GDM1 (cell line): ENCODE data around the gene SLC33A1.
"Not testable (repeated sequence)": the region's sequence is repeated elsewhere in the genome, so short reads cannot be mapped to it uniquely, and the experiment has no call there.

ENCODE experiments used
- DNase-seq: peaks from one replicate; lab custom pipeline; 2025; lab: John Stamatoyannopoulos, UW

The SLC33A1 gene

GRCh38 chr3:155854141-155854940 lies at the start of gene SLC33A1:
Gene SLC33A1 (minus strand): TSS chr3:155854427. CDS start chr3:155853997, 430 bp downstream.
- DNase-seq, result peak; percentile 98

DNA sequence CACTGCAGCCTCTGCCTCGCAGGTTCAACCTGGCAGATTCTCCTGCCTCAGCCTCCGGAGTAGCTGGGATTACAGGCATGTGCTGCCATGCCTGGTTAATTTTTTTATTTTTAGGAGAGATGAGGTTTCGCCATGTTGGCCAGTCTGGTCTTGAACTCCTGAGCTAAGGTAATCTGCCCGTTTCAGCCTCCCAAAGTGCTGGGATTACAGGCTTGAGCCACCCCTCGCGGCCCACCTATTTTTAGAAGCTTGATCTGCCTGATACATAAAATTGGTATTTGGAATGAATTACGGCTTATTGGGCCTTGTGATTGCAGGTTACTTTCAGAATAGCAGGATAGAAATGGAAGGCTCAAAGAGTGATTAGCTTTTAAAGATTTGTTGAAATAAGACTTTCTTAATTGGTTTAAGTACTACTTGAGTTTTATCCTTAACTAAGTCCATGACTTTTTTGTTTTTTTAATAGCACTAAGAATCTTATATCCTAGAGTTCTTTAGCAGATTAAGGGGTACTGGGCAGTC lies 41.2 kb upstream of the SLC33A1 start:
- DNase-seq, result no peak

- DNase-seq, result no peak
Measured at GRCh38 chr3:155891321-155891720, 37.1 kb upstream of the SLC33A1 start.

GRCh38 chr3:155890671-155891190 lies 36.5 kb upstream of the SLC33A1 start:
- DNase-seq, result no peak

GRCh38 chr3:155889952-155890351 lies 35.7 kb upstream of the SLC33A1 start:
- DNase-seq, result no peak

DNA sequence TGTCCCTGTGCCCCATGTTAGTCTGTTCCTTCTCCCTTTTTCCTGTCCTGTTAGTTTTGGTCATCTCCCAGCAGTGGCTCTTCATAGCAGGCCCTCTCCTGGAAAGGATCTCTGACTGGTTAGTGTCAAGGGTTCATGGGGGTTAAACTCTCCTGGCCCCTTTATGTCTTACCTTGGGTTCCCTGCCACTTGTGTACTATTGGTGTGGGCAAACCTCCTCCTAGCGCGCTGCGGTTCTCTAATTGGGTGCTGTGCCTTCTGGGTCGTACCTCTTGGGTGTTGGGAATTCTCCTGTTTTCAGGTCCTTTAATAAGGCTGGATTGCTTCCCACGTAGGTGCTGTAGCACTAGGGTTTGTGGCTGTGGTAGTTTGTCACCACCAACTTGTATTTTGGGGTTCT lies 35.0 kb upstream of the SLC33A1 start:
- DNase-seq, result no peak

GRCh38 chr3:155886915-155887314 lies 32.7 kb upstream of the SLC33A1 start:
- DNase-seq, result no peak

- DNase-seq, result not testable (repeated sequence)
Measured at GRCh38 chr3:155886348-155886747, 32.1 kb upstream of the SLC33A1 start.

DNA sequence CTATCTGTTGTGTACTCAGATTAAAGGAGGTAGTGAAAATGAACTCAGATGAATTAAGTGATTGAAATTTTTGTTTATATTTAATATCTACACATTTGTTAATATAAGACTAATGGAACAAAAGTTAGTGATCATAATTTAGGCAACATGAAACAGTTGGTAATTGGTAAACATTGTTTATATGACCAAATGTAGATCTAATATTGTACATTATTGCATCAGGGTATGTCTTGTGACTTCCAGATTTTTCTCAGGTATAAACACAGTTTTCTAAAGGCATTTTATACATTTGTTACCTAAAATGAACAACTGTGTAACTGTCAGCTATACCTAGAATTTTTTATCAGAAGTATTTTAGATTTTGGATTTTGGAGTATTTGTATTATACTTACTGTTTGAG lies 31.1 kb upstream of the SLC33A1 start:
- DNase-seq, result no peak

DNA sequence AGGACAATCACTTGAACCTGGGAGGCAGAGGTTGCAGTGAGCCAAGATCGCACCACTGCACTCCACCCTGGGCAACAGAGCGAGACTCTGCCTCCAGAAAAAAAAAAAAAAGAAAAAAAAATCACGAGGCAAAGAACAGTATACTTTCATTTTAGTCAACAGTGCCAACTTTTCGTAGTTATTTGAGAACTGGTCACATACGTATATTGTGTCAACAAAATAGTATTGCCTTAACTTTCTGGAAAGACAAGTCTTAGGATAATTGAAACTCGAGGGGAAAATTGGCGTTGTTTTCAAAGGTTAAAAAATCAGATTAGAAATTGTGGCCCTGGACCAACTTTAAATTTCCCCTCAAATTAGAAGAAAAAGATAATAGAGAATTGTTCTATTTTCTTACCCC lies 30.1 kb upstream of the SLC33A1 start:
- no peak for DNase-seq

- DNase-seq, result no peak
Measured at GRCh38 chr3:155880286-155880685, 26.1 kb upstream of the SLC33A1 start.

GRCh38 chr3:155876503-155876902 lies 22.3 kb upstream of the SLC33A1 start:
- no peak for DNase-seq

DNA sequence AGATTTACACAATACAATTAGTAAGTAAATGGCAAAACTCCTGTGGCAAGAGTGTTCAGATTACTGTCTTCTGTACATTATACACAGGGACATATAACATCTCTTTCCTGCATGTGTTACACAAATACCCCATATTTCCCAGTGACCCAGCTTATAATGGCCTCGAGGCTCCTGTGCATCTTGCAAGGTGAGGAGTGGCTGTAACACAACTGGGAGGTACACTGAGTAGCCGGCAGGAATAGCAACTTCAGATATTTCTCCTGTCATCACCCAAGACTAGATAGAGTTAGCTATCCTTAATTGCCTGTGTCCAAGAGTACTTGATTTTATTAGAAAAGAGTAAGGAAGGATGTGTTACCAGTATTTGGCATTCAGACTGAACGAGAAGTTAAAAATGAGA lies 21.8 kb upstream of the SLC33A1 start:
- DNase-seq, result no peak

GRCh38 chr3:155872904-155873646 lies 18.8 kb upstream of the SLC33A1 start:
- no peak for DNase-seq

- no peak for DNase-seq
Measured at GRCh38 chr3:155871746-155872158, 17.5 kb upstream of the SLC33A1 start.

DNA sequence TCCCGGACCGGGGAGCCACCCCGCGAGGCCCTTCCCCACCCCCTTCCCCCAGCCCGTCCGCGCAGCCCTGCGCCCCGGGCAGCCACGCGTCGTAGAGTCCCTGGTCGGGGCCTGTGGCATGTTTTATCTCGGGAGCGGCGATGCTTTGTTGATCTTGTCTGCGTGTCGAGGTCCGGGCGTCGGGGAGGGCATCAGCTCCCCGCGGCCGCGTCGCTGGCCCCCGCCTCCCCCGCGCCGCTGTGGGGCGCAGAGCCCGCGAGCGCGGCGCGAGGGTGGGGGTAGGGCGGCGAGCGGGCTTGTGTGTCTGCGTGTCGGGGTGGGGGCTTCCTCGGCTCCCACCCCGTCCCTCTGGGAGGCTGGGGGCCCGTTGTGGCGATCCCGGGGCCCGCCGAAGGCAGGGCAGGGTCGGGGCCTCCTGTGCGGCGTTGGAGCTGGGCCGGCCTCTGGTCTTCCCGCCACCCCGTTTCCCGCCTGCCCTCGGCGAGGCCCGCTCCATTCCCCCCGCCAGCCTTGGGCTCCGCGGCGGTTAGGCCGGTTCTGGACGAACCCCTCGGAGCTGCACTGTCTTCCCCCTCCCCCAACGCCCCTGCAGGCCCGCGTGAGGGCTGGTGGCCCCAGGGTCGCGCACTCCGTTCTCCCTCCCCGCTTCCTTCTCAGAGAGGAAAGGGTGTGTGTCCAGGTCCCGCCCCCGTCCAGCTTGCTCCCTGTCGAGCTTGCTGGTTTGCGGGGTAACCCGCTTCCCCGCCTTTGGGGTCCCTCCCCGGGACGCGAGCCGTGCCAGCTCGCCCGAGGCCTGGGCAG lies 16.9 kb upstream of the SLC33A1 start:
- peak; percentile 46 for DNase-seq

DNA sequence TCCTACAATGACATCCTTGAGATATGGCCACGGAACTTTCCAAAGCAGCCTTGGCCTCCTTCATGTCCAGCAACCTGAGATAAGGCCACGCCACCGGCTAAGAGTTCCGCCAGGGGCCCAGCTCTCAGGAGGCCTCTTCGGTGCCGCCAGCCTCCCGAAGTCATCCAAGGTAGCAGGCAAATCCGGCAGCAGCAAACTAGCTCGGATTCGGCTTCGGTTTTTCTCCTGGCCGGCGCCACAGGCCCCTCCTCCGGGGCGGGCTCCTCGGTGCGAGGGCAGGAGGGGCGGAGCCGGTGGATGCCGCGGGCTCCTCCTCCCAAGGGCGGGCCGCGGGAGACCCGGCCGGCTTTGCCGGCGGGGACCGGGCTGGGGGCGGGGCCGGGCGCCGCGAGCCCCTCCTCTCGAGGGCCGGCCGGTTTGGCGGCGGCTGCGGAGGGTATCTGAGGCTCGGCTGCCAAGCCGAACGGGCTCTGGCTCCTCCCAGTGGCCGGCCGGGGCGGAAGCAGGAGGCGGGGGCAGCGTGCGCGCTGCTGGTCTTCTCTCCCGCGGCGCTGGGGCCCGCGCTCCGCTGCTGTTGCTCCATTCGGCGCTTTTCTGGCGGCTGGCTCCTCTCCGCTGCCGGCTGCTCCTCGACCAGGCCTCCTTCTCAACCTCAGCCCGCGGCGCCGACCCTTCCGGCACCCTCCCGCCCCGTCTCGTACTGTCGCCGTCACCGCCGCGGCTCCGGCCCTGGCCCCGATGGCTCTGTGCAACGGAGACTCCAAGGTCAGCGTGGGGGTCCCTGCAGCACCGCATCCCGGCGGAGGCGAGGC lies 16.1 kb upstream of the SLC33A1 start, which contains the start of gene GMPS:
Gene GMPS (plus strand): TSS at position 518 of the 812 bp plus-strand sequence. CDS start 221 bp downstream, at position 739.
- peak; percentile 93 for DNase-seq

DNA sequence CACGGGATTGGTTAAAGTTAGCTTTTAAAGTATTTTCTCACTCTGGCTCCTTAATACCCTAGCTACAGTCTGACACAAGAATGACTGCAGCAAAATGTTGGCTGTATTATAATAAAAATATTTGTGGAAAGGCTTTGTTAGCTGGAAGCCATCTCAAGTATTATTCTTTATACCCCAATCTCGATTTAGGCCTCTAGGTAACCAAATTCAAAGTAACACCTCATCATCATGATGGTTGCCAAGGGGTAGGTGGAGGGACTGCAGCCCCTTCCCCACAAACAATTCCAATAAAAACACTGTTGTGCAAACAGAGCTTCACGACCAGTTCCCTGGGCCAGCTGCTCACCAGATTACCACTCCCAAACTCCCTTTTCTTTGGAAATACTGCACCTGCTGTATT lies 15.5 kb upstream of the SLC33A1 start:
- DNase-seq, result no peak

- no peak for DNase-seq
Measured at GRCh38 chr3:155863072-155863784, 9.0 kb upstream of the SLC33A1 start.

DNA sequence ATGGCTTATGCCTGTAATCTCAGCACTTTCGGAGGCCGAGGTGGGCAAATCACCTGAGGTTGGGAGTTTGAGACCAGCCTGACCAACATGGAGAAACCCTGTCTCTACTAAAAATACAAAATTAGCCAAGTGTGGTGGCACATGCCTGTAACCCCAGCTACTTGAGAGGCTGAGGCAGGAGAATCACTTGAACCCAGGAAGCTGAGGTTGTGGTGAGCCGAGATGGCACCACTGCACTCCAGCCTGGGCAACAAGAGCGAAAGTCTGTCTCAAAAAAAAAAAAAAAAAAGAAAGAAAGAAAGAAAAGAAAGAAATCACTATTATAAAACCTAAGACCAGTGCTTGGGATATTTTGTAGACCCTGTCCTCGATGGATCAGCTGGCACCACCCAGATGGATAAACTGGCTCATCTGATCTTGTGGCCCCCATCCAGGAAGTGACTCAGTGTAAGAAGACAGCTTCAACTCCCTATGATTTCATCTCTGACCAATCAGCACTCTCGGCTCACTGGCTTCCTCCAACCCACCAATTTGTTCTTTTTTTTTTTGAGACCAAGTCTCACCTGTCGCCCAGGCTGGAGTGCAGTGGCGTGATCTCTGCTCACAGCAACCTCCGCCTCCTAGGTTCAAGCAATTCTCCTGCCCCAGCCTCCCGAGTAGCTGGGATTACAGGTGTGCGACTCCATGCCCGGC lies 8.2 kb upstream of the SLC33A1 start:
- DNase-seq, result not testable (repeated sequence)
